ENCODE measurements around the gene HFE.

GRCh38 chr6:26142026-26142425 lies 54.8 kb downstream of the HFE start:
- TF ChIP-seq ZNF23 (tag by site-specific recombination; IDR thresholded peaks at IDR 0.05; ENCODE audit: borderline replicate concordance) (no peak), CTCF (tag by site-specific recombination; IDR thresholded peaks at IDR 0.05) (no peak), ZNF785 (tag by site-specific recombination; IDR thresholded peaks at IDR 0.05) (no peak), ZNF24 (tag by site-specific recombination; IDR thresholded peaks at IDR 0.05) (no peak), REST (tag by site-specific recombination; IDR thresholded peaks at IDR 0.05) (no peak)
